Lower leg skin (tissue), 3 donors: Measurements from ENCODE around the gene AIF1.

Experiments used
- CTCF ChIP-seq, 3 donors: fragments of 450-650 bp; IDR thresholded peaks; one replicate each; pipeline ENCODE4 v1.5.1; 2016; ENCODE audit warnings: antibody characterized with exemption in 3 of 3, mild to moderate bottlenecking in 3 of 3, moderate library complexity in 2 of 3
- POLR2A ChIP-seq, 2 donors: fragments of 450-650 bp; IDR thresholded peaks; one replicate each; pipeline ENCODE4 v1.6.1; 2016 to 2017; ENCODE audit warnings: antibody characterized with exemption in 2 of 2, mild to moderate bottlenecking in 1 of 2, moderate library complexity in 1 of 2

GRCh38 chr6:31664790-31665500, 49.9 kb downstream of the AIF1 start, which contains the start of gene GPANK1:
- TF ChIP-seq CTCF (IDR thresholded peaks at IDR 0.05) (no peak), POLR2A (IDR thresholded peaks at IDR 0.05) (peak in 1 of 2 donors; percentile 2)
